Astrocyte (in vitro differentiated cells and primary cell): ENCODE data around the gene SLC25A47. TPM values are rescaled to one million over a fixed set of nuclear protein-coding genes. Genes with fewer than 3 reads are reported as not detected.
A peak's percentile ranks its signal among the peaks of the same experiment; 100 is the strongest.
"Not testable (repeated sequence)": the region's sequence is repeated elsewhere in the genome, so short reads cannot be mapped to it uniquely, and the experiment has no call there.

Experiments
- DNase-seq: peaks from one replicate; pipeline ENCODE4 v3.0.0-alpha.2; 2010; ENCODE audit warnings: low read depth
- FAIRE-seq: peaks from 2 replicates; lab custom pipeline; 2011; peaks lifted over from hg19 to GRCh38; lab: Jason Lieb, UNC
- H2AFZ ChIP-seq: 2 replicates; pipeline ENCODE4 v1.6.0; 2012; ENCODE audit warnings: low read depth, low read length, inconsistent platforms
- H3K27ac ChIP-seq: 2 replicates; pipeline ENCODE4 v1.5.1; 2011; ENCODE audit warnings: low read depth, low read length, inconsistent platforms
- H3K27me3 ChIP-seq: 2 replicates; pipeline ENCODE4 v1.6.0; 2011; ENCODE audit warnings: low read length, inconsistent platforms; ENCODE audit not compliant: insufficient read depth
- H3K36me3 ChIP-seq: 2 replicates; pipeline ENCODE4 v1.5.1; 2011; ENCODE audit warnings: low read length, inconsistent platforms; ENCODE audit not compliant: insufficient read depth
- H3K4me1 ChIP-seq: 2 replicates; pipeline ENCODE4 v1.5.1; 2011; ENCODE audit warnings: low read length, inconsistent platforms; ENCODE audit not compliant: insufficient read depth
- H3K4me2 ChIP-seq: 2 replicates; pipeline ENCODE4 v1.6.0; 2012; ENCODE audit warnings: low read length, inconsistent platforms
- H3K4me3 ChIP-seq: 2 replicates; pipeline ENCODE4 v1.5.1; 2011; ENCODE audit warnings: low read depth, mild to moderate bottlenecking, low read length, inconsistent platforms; ENCODE audit not compliant: insufficient read depth
- H3K79me2 ChIP-seq: 2 replicates; pipeline ENCODE4 v1.6.0; 2012; ENCODE audit warnings: mild to moderate bottlenecking, low read length, inconsistent platforms; ENCODE audit not compliant: insufficient read depth
- H3K9ac ChIP-seq: 2 replicates; pipeline ENCODE4 v1.6.0; 2012; ENCODE audit warnings: mild to moderate bottlenecking, low read length, inconsistent platforms
- H3K9me3 ChIP-seq: 2 replicates; pipeline ENCODE4 v1.5.1; 2012; ENCODE audit warnings: low read depth, mild to moderate bottlenecking, low read length, inconsistent platforms; ENCODE audit not compliant: insufficient read depth
- H4K20me1 ChIP-seq: 2 replicates; pipeline ENCODE4 v1.6.0; 2012; ENCODE audit warnings: low read length, inconsistent platforms; ENCODE audit not compliant: insufficient read depth
- H3K27ac Mint-ChIP-seq: one replicate; pipeline ENCODE4 v1.8.0; 2021; ENCODE audit warnings: mild to moderate bottlenecking, mixed read lengths; ENCODE audit not compliant: unreplicated experiment
- H3K27me3 Mint-ChIP-seq: one replicate; pipeline ENCODE4 v1.8.0; 2021; ENCODE audit warnings: low read depth, mixed read lengths; ENCODE audit not compliant: unreplicated experiment
- H3K36me3 Mint-ChIP-seq: one replicate; pipeline ENCODE4 v1.8.0; 2021; ENCODE audit warnings: low read depth, mixed read lengths; ENCODE audit not compliant: unreplicated experiment
- H3K4me1 Mint-ChIP-seq: one replicate; pipeline ENCODE4 v1.8.0; 2021; ENCODE audit warnings: low read depth, mixed read lengths; ENCODE audit not compliant: unreplicated experiment
- H3K4me3 Mint-ChIP-seq: one replicate; pipeline ENCODE4 v1.8.0; 2021; ENCODE audit warnings: mild to moderate bottlenecking, moderate library complexity, mixed read lengths; ENCODE audit not compliant: unreplicated experiment
- H3K9me3 Mint-ChIP-seq: one replicate; pipeline ENCODE4 v1.8.0; 2021; ENCODE audit warnings: mild to moderate bottlenecking, mixed read lengths; ENCODE audit not compliant: unreplicated experiment
- CTCF ChIP-seq: IDR thresholded peaks from 2 replicates; pipeline ENCODE4 v1.5.1; 2011; ENCODE audit warnings: low read depth, mild to moderate bottlenecking, inconsistent platforms, low read length, moderate library complexity; ENCODE audit not compliant: insufficient read depth
- EZH2 ChIP-seq: IDR thresholded peaks from 2 replicates; pipeline ENCODE4 v1.6.1; 2012; ENCODE audit warnings: mild to moderate bottlenecking, low read length, inconsistent platforms; ENCODE audit not compliant: insufficient read depth
- total RNA-seq: library from RNA; stranded (reverse); gene quantifications from 2 replicates; pipeline ENCODE4 v1.2.1, GENCODE V29; 2021

SLC25A47 gene
- total RNA-seq, 1 donor from 2014 or later: not detected

- no peaks in the 10 kb centered on the region for H3K9me3 Mint-ChIP-seq
- H3K9ac ChIP-seq: no peak overlapping the region
- FAIRE-seq (no peak), DNase-seq (no peak)
- H3K4me3 Mint-ChIP-seq: no peak overlapping the region
- H3K27me3 Mint-ChIP-seq: no peaks in the 10 kb centered on the region
- TF ChIP-seq CTCF (no peak), EZH2 (no peak)
- peaks cover 18% of the 10 kb centered on the region for H3K4me1 ChIP-seq
- peaks cover 6% of the 10 kb centered on the region for H3K36me3 Mint-ChIP-seq
- H3K4me1 Mint-ChIP-seq: peaks cover 46% of the 10 kb centered on the region
- H2AFZ ChIP-seq: no peak overlapping the region
- no peaks in the 10 kb centered on the region for H3K9me3 ChIP-seq
- H3K36me3 ChIP-seq: no peaks in the 10 kb centered on the region
- H3K27ac ChIP-seq: no peak overlapping the region
- peaks cover 53% of the 10 kb centered on the region for H4K20me1 ChIP-seq
- H3K4me3 ChIP-seq: no peak overlapping the region
- no peaks in the 10 kb centered on the region for H3K27me3 ChIP-seq
- H3K4me2 ChIP-seq: no peak overlapping the region
- H3K27ac Mint-ChIP-seq: no peak overlapping the region
- peaks cover 47% of the 10 kb centered on the region for H3K79me2 ChIP-seq
Observed at GRCh38 chr14:100282766-100283419, 40.2 kb upstream of the SLC25A47 start.

- peaks cover 43% of the 10 kb centered on the region for H3K79me2 ChIP-seq
- FAIRE-seq, H3K27ac Mint-ChIP-seq, H3K36me3 Mint-ChIP-seq, H3K27ac ChIP-seq, H3K9me3 Mint-ChIP-seq, H3K4me2 ChIP-seq, H3K9me3 ChIP-seq, H3K27me3 Mint-ChIP-seq, DNase-seq, H3K4me3 Mint-ChIP-seq, H3K36me3 ChIP-seq, H3K9ac ChIP-seq, H3K4me3 ChIP-seq, H3K27me3 ChIP-seq, H2AFZ ChIP-seq: not testable (repeated sequence)
- peaks cover 15% of the 10 kb centered on the region for H3K4me1 ChIP-seq
- peaks cover 49% of the 10 kb centered on the region for H4K20me1 ChIP-seq
- H3K4me1 Mint-ChIP-seq: peaks cover 43% of the 10 kb centered on the region
Observed at GRCh38 chr14:100283436-100283835, 39.7 kb upstream of the SLC25A47 start.

GRCh38 chr14:100283984-100284881 is 38.9 kb upstream of the SLC25A47 start:
- Mint-ChIP-seq H3K27me3 (no peaks in the 10 kb centered on the region), H3K36me3 (peaks cover 6% of the 10 kb centered on the region), H3K9me3 (no peaks in the 10 kb centered on the region), H3K4me3 (peak overlapping the region; percentile 62), H3K27ac (peak overlapping the region; percentile 18), H3K4me1 (peaks cover 35% of the 10 kb centered on the region)
- FAIRE-seq: no peak
- H3K4me1 ChIP-seq: peaks cover 7% of the 10 kb centered on the region
- DNase-seq: no peak
- H3K79me2 ChIP-seq: peaks cover 35% of the 10 kb centered on the region
- TF ChIP-seq CTCF (no peak), EZH2 (no peak)
- H4K20me1 ChIP-seq: peaks cover 47% of the 10 kb centered on the region
- peak overlapping the region; percentile 94 for H3K4me2 ChIP-seq
- no peaks in the 10 kb centered on the region for H3K36me3 ChIP-seq
- H2AFZ ChIP-seq: no peak overlapping the region
- no peaks in the 10 kb centered on the region for H3K9me3 ChIP-seq
- no peaks in the 10 kb centered on the region for H3K27me3 ChIP-seq
- no peak overlapping the region for H3K4me3 ChIP-seq
- H3K9ac ChIP-seq: peak overlapping the region; percentile 88
- H3K27ac ChIP-seq: no peak overlapping the region
